H9 (cell line): ENCODE measurements around the gene IRX5. TPM values are rescaled to one million over a fixed set of nuclear protein-coding genes. Genes with fewer than 3 reads are reported as not detected.

ENCODE experiments used
- DNase-seq: peaks from one replicate; pipeline ENCODE4 v3.0.0-alpha.2; 2017
- H2AFZ ChIP-seq: one replicate; pipeline ENCODE4 v1.6.1; 2013; ENCODE audit warnings: mild to moderate bottlenecking, low read length, control low read depth, moderate library complexity
- H2AK5ac ChIP-seq: 2 replicates; pipeline ENCODE4 v1.6.1; 2013; ENCODE audit warnings: low read length, control low read depth, mixed read lengths; ENCODE audit not compliant: insufficient read length
- H2BK120ac ChIP-seq: one replicate; pipeline ENCODE4 v1.6.1; 2013; ENCODE audit warnings: low read depth, mild to moderate bottlenecking, low read length, control low read depth, inconsistent platforms; ENCODE audit not compliant: poor library complexity, severe bottlenecking
- H2BK12ac ChIP-seq: 2 replicates; pipeline ENCODE4 v1.6.1; 2013; ENCODE audit warnings: low read length, control low read depth, mixed read lengths, low read depth; ENCODE audit not compliant: insufficient read length
- H2BK15ac ChIP-seq: 2 replicates; pipeline ENCODE4 v1.6.1; 2013; ENCODE audit warnings: low read depth, low read length, control low read depth
- H2BK20ac ChIP-seq: one replicate; pipeline ENCODE4 v1.6.1; 2013; ENCODE audit warnings: low read depth, mild to moderate bottlenecking, low read length, control low read depth, inconsistent platforms; ENCODE audit not compliant: poor library complexity, severe bottlenecking
- H2BK5ac ChIP-seq: 2 replicates; pipeline ENCODE4 v1.6.1; 2013; ENCODE audit warnings: low read length, control low read depth, mixed read lengths; ENCODE audit not compliant: insufficient read length
- H3K14ac ChIP-seq: 2 replicates; pipeline ENCODE4 v1.6.1; 2013; ENCODE audit warnings: low read length, control low read depth; ENCODE audit not compliant: insufficient read depth
- H3K18ac ChIP-seq: 2 replicates; pipeline ENCODE4 v1.6.1; 2013; ENCODE audit warnings: low read depth, mild to moderate bottlenecking, mixed read lengths, low read length, control low read depth; ENCODE audit not compliant: insufficient read length
- H3K23ac ChIP-seq: 2 replicates; pipeline ENCODE4 v1.6.1; 2013; ENCODE audit warnings: low read length, control low read depth, mixed read lengths, low read depth; ENCODE audit not compliant: insufficient read length
- H3K23me2 ChIP-seq: 2 replicates; pipeline ENCODE4 v1.6.1; 2013; ENCODE audit warnings: low read depth, mild to moderate bottlenecking, mixed read lengths, low read length, control low read depth; ENCODE audit not compliant: insufficient read length, poor library complexity, severe bottlenecking
- H3K27ac ChIP-seq: 2 replicates; pipeline ENCODE4 v1.5.1; 2013; ENCODE audit warnings: low read length, control low read depth, mixed read lengths, low read depth; ENCODE audit not compliant: insufficient read length
- H3K27me3 ChIP-seq: 2 replicates; pipeline ENCODE4 v1.6.1; 2013; ENCODE audit warnings: low read length, control low read depth, inconsistent platforms; ENCODE audit not compliant: insufficient read depth
- H3K4ac ChIP-seq: 2 replicates; pipeline ENCODE4 v1.6.1; 2013; ENCODE audit warnings: low read depth, mild to moderate bottlenecking, control low read depth, inconsistent platforms, low read length, moderate library complexity
- H3K4me1 ChIP-seq: 2 replicates; pipeline ENCODE4 v1.6.1; 2013; ENCODE audit warnings: low read length, control low read depth, inconsistent platforms; ENCODE audit not compliant: insufficient read depth
- H3K4me2 ChIP-seq: 2 replicates; pipeline ENCODE4 v1.6.1; 2013; ENCODE audit warnings: low read length, control low read depth, mixed read lengths; ENCODE audit not compliant: insufficient read length, insufficient read depth
- H3K56ac ChIP-seq: 2 replicates; pipeline ENCODE4 v1.6.1; 2013; ENCODE audit warnings: low read depth, mild to moderate bottlenecking, mixed read lengths, low read length, control low read depth; ENCODE audit not compliant: insufficient read length
- H3K79me1 ChIP-seq: 2 replicates; pipeline ENCODE4 v1.6.1; 2013; ENCODE audit warnings: low read depth, mild to moderate bottlenecking, moderate library complexity, low read length, control low read depth, inconsistent platforms; ENCODE audit not compliant: insufficient read depth, poor library complexity, severe bottlenecking
- H3K79me2 ChIP-seq: 2 replicates; pipeline ENCODE4 v1.6.1; 2013; ENCODE audit warnings: low read length, control low read depth, inconsistent platforms; ENCODE audit not compliant: insufficient read depth
- H3K9ac ChIP-seq: 2 replicates; pipeline ENCODE4 v1.6.1; 2013; ENCODE audit warnings: low read length, control low read depth, mixed read lengths; ENCODE audit not compliant: insufficient read length; ENCODE audit errors: extremely low read depth
- H3K9me3 ChIP-seq: one replicate; pipeline ENCODE4 v1.6.1; 2013; ENCODE audit warnings: low read depth, low read length, inconsistent platforms; ENCODE audit not compliant: control insufficient read depth
- H3T11ph ChIP-seq: one replicate; pipeline ENCODE4 v1.6.1; 2013; ENCODE audit warnings: mild to moderate bottlenecking, low read length, control low read depth, inconsistent platforms
- H4K20me1 ChIP-seq: one replicate; pipeline ENCODE4 v1.6.1; 2013; ENCODE audit not compliant: control insufficient read depth, insufficient read length, insufficient read depth
- H4K5ac ChIP-seq: 2 replicates; pipeline ENCODE4 v1.6.1; 2013; ENCODE audit warnings: low read depth, mild to moderate bottlenecking, mixed read lengths, low read length, control low read depth; ENCODE audit not compliant: insufficient read length
- H4K8ac ChIP-seq: replicated peaks from 2 replicates; pipeline ENCODE4 v1.6.1; 2013; ENCODE audit warnings: low read length, control low read depth, mixed read lengths, low read depth; ENCODE audit not compliant: insufficient read length
- H4K91ac ChIP-seq: 2 replicates; pipeline ENCODE4 v1.6.1; 2013; ENCODE audit warnings: low read depth, mild to moderate bottlenecking, moderate library complexity, mixed read lengths, low read length, control low read depth; ENCODE audit not compliant: insufficient read length
- H3K27ac Mint-ChIP-seq, 3 experiments: 2 replicates in 2 of 3; 3 replicates in 1 of 3; pipeline ENCODE4 v1.8.0; 2020 to 2021; ENCODE audit warnings: mixed read lengths in 3 of 3, mild to moderate bottlenecking in 1 of 3, moderate library complexity in 1 of 3
- H3K27me3 Mint-ChIP-seq: 2 replicates; pipeline ENCODE4 v1.8.0; 2021; ENCODE audit warnings: low read depth, mild to moderate bottlenecking, moderate library complexity, mixed read lengths
- H3K36me3 Mint-ChIP-seq, 3 experiments: 2 replicates in 2 of 3; 3 replicates in 1 of 3; pipeline ENCODE4 v1.8.0; 2020 to 2021; ENCODE audit warnings: low read depth in 3 of 3, mixed read lengths in 3 of 3; ENCODE audit not compliant: insufficient read depth in 1 of 3
- H3K4me1 Mint-ChIP-seq, 2 experiments: 2 replicates each; pipeline ENCODE4 v1.8.0; 2020; ENCODE audit warnings: mixed read lengths in 2 of 2
- H3K4me3 Mint-ChIP-seq, 2 experiments: 2 replicates in 1 of 2; 3 replicates in 1 of 2; pipeline ENCODE4 v1.8.0; 2020 to 2021; ENCODE audit warnings: mild to moderate bottlenecking in 2 of 2, mixed read lengths in 2 of 2, moderate library complexity in 1 of 2
- H3K9me3 Mint-ChIP-seq, 2 experiments: 2 replicates in 1 of 2; 3 replicates in 1 of 2; pipeline ENCODE4 v1.8.0; 2020; ENCODE audit warnings: mild to moderate bottlenecking in 2 of 2, mixed read lengths in 2 of 2, moderate library complexity in 1 of 2
- WGBS: extraction: QIAGEN DNeasy Blood & Tissue Kit; methylation state at CpG from one replicate; pipeline ENCODE4 v1.1.7; 2013; ENCODE audit warnings: missing lambda C conversion rate, low lambda C conversion rate, mixed read lengths; ENCODE audit not compliant: insufficient read length; ENCODE audit errors: extremely low coverage; 5-methylcytosine and 5-hydroxymethylcytosine counted together
- total RNA-seq: library from RNA; stranded (reverse); gene quantifications from 2 replicates; pipeline ENCODE4 v1.2.1, GENCODE V29; 2021
- TF ChIP-seq, protein P1 (sequence below): fragments of 200-600 bp; sonication (generic); conservative IDR thresholded peaks from 3 replicates; pipeline ENCODE4 v1.8.0; 2021; ENCODE audit warnings: antibody characterized with exemption, mild to moderate bottlenecking

The IRX5 gene
- total RNA-seq, 1 experiment from 2014 or later, result 0.59 TPM

DNA sequence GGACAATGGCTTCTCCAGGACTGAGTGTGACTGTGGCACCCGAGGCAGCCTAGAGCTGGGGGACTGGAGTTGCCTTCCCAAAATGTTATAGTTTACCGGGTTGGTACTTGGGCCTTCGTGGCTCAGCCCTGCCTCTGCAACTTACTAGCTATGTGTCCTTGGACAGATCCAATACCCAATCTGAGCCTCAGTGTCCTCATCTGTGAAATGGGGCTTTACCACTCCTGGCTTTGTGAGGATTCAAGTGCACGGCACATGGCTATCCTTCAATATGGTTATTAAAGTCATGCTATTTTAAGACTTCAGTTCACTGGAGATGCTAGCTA lies 9.6 kb downstream of the IRX5 start:
- no peak for DNase-seq

More for the DNA sequence above, 9.6 kb downstream of the IRX5 start:
- H3K18ac ChIP-seq, result no peak overlapping the region
- H4K8ac ChIP-seq, result no peak overlapping the region
- no peaks in the 10 kb centered on the region for H3K4me1 ChIP-seq
- H2AFZ ChIP-seq, result no peak overlapping the region
- peaks cover 30 to 35% of the 10 kb centered on the region in 2 experiments for H3K4me1 Mint-ChIP-seq
- peaks cover 0 to 3% of the 10 kb centered on the region in 2 experiments; a peak in 2 of 5 replicates for H3K9me3 Mint-ChIP-seq
- H3K27me3 ChIP-seq, result peaks cover 62% of the 10 kb centered on the region
- no peak overlapping the region for H2BK20ac ChIP-seq
- no peak overlapping the region for H3K27ac ChIP-seq
- no peaks in the 10 kb centered on the region for H4K20me1 ChIP-seq
- H3K9ac ChIP-seq, result no peak overlapping the region
- no peak overlapping the region for H4K91ac ChIP-seq
- WGBS, result no CpG with 5 or more reads among the region's 4 CpGs
- H2BK5ac ChIP-seq, result no peak overlapping the region
- H3K23me2 ChIP-seq, result peaks cover 24% of the 10 kb centered on the region
- TF ChIP-seq, protein P1, sequence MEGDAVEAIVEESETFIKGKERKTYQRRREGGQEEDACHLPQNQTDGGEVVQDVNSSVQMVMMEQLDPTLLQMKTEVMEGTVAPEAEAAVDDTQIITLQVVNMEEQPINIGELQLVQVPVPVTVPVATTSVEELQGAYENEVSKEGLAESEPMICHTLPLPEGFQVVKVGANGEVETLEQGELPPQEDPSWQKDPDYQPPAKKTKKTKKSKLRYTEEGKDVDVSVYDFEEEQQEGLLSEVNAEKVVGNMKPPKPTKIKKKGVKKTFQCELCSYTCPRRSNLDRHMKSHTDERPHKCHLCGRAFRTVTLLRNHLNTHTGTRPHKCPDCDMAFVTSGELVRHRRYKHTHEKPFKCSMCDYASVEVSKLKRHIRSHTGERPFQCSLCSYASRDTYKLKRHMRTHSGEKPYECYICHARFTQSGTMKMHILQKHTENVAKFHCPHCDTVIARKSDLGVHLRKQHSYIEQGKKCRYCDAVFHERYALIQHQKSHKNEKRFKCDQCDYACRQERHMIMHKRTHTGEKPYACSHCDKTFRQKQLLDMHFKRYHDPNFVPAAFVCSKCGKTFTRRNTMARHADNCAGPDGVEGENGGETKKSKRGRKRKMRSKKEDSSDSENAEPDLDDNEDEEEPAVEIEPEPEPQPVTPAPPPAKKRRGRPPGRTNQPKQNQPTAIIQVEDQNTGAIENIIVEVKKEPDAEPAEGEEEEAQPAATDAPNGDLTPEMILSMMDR, result no peak
- no peak overlapping the region for H3K56ac ChIP-seq
- H3K14ac ChIP-seq, result no peak overlapping the region
- no peak overlapping the region for H2BK15ac ChIP-seq
- peak overlapping the region; percentile 17 for H3K4me2 ChIP-seq
- H2BK12ac ChIP-seq, result no peak overlapping the region
- no peak overlapping the region for H3K4ac ChIP-seq
- H3K27ac Mint-ChIP-seq, result no peak overlapping the region
- no peak overlapping the region for H3K23ac ChIP-seq
- H2BK120ac ChIP-seq, result no peak overlapping the region
- no peak overlapping the region for H4K5ac ChIP-seq
- no peaks in the 10 kb centered on the region for H3K79me1 ChIP-seq
- no peaks in the 10 kb centered on the region for H3K9me3 ChIP-seq
- no peak overlapping the region for H3T11ph ChIP-seq
- peak overlapping the region in 1 of 2 experiments; percentile 80; a peak in 1 of 5 replicates for H3K4me3 Mint-ChIP-seq
- H3K79me2 ChIP-seq, result no peaks in the 10 kb centered on the region
- H2AK5ac ChIP-seq, result no peak overlapping the region
- peaks cover 0 to 2% (median 0%) of the 10 kb centered on the region in 3 experiments; a peak in 1 of 7 replicates for H3K36me3 Mint-ChIP-seq
- H3K27me3 Mint-ChIP-seq, result peaks cover 100% of the 10 kb centered on the region
